H1 (cell line): ENCODE measurements around the gene POLR2L. TPM values are rescaled to one million over a fixed set of nuclear protein-coding genes. Genes with fewer than 3 reads are reported as not detected.

Experiments
- CTCF ChIA-PET: fragments of 300-600 bp; sonication (Branson Sonifier 250); formaldehyde crosslinking; loops from one replicate; lab custom pipeline; 2021; ENCODE audit not compliant: partially characterized antibody; lab: Charles Lee
- POLR2A ChIA-PET: fragments of 300-600 bp; sonication (Branson Sonifier 250); formaldehyde crosslinking; loops from one replicate; lab custom pipeline; 2021; ENCODE audit warnings: inconsistent platforms; ENCODE audit not compliant: partially characterized antibody; lab: Charles Lee
- DNase-seq, 2 experiments: peaks; one replicate each; pipeline versions ENCODE4 v3.0.0 to v3.0.0-alpha.2; 2010 to 2022; ENCODE audit warnings: low spot score in 2 of 2, low read depth in 1 of 2, mixed read lengths in 1 of 2
- FAIRE-seq: peaks from 2 replicates; lab custom pipeline; 2011; peaks lifted over from hg19 to GRCh38; lab: Jason Lieb, UNC
- H2AFZ ChIP-seq: 2 replicates; pipeline ENCODE4 v1.8.1; 2012; ENCODE audit warnings: low read length, inconsistent platforms
- H2AK5ac ChIP-seq: 2 replicates; pipeline ENCODE4 v1.6.1; 2013; ENCODE audit warnings: low read depth, low read length
- H2BK120ac ChIP-seq: replicated peaks from 2 replicates; pipeline ENCODE3; 2013; ENCODE audit warnings: low read depth, low read length, inconsistent platforms
- H2BK12ac ChIP-seq: 2 replicates; pipeline ENCODE4 v1.6.1; 2013; ENCODE audit warnings: low read depth, low read length
- H2BK15ac ChIP-seq: 2 replicates; pipeline ENCODE4 v1.6.1; 2013; ENCODE audit warnings: low read length
- H2BK20ac ChIP-seq: 2 replicates; pipeline ENCODE4 v1.6.1; 2013; ENCODE audit warnings: low read length
- H2BK5ac ChIP-seq: 2 replicates; pipeline ENCODE4 v1.6.1; 2013; ENCODE audit warnings: low read depth, low read length
- H3K14ac ChIP-seq: 2 replicates; pipeline ENCODE4 v1.6.1; 2013; ENCODE audit warnings: inconsistent platforms; ENCODE audit not compliant: insufficient read length
- H3K18ac ChIP-seq: 2 replicates; pipeline ENCODE4 v1.6.1; 2013; ENCODE audit warnings: low read length; ENCODE audit errors: extremely low read depth
- H3K23ac ChIP-seq: 2 replicates; pipeline ENCODE4 v1.6.1; 2013; ENCODE audit warnings: inconsistent platforms; ENCODE audit not compliant: insufficient read length
- H3K23me2 ChIP-seq: 2 replicates; pipeline ENCODE4 v1.6.1; 2013; ENCODE audit warnings: low read depth, low read length
- H3K27ac ChIP-seq: 2 replicates; pipeline ENCODE4 v1.6.1; 2011; ENCODE audit warnings: low read depth, low read length, inconsistent platforms
- H3K27me3 ChIP-seq, 4 experiments: replicated peaks in 1 of 4; 1 replicate in 1 of 4; 2 replicates in 3 of 4; pipeline versions ENCODE4 v1.6.1 to v1.8.1; 2011 to 2013; ENCODE audit warnings: low read length in 3 of 4, mild to moderate bottlenecking in 3 of 4, inconsistent platforms in 2 of 4, mixed read lengths in 2 of 4, moderate library complexity in 1 of 4; ENCODE audit not compliant: control insufficient read depth in 3 of 4, insufficient read depth in 3 of 4; ENCODE audit errors: extremely low read depth in 1 of 4
- H3K36me3 ChIP-seq, 4 experiments: 2 replicates each; pipeline versions ENCODE4 v1.6.1 to v1.8.1; 2011 to 2013; ENCODE audit warnings: mild to moderate bottlenecking in 4 of 4, low read length in 3 of 4, moderate library complexity in 2 of 4, control low read depth in 1 of 4, inconsistent platforms in 1 of 4; ENCODE audit not compliant: insufficient read depth in 4 of 4, control insufficient read depth in 2 of 4
- H3K4ac ChIP-seq: replicated peaks from 2 replicates; pipeline ENCODE3; 2013; ENCODE audit warnings: low read length, low read depth, mixed read lengths, inconsistent platforms; ENCODE audit not compliant: insufficient read length
- H3K4me1 ChIP-seq, 4 experiments: replicated peaks in 1 of 4; 1 replicate in 1 of 4; 2 replicates in 3 of 4; pipeline versions ENCODE4 v1.6.1 to v1.8.1; 2011 to 2013; ENCODE audit warnings: low read length in 3 of 4, inconsistent platforms in 2 of 4, mixed read lengths in 1 of 4; ENCODE audit not compliant: insufficient read depth in 4 of 4, control insufficient read depth in 3 of 4
- H3K4me2 ChIP-seq, 2 experiments: 2 replicates each; pipeline versions ENCODE4 v1.6.1 to v1.8.1; 2011 to 2013; ENCODE audit warnings: low read depth in 2 of 2, low read length in 2 of 2, control low read depth in 1 of 2, inconsistent platforms in 1 of 2, mild to moderate bottlenecking in 1 of 2; ENCODE audit not compliant: insufficient read depth in 1 of 2
- H3K4me3 ChIP-seq, 4 experiments: fragments of 200-600, 300-600 bp in 1 of 4; sonication (generic), shearing (Covaris generic), sonication (Bioruptor Twin) in 1 of 4; 2 replicates each; pipeline versions ENCODE4 v1.5.1 to v1.8.1; 2011 to 2016; ENCODE audit warnings: low read length in 4 of 4, low read depth in 3 of 4, control low read depth in 2 of 4, inconsistent platforms in 2 of 4, mild to moderate bottlenecking in 2 of 4, mixed read lengths in 1 of 4, moderate library complexity in 1 of 4; ENCODE audit not compliant: insufficient read depth in 2 of 4; ENCODE audit errors: extremely low read depth in 1 of 4
- H3K56ac ChIP-seq: replicated peaks from 2 replicates; pipeline ENCODE3; 2013; ENCODE audit warnings: low read depth, mild to moderate bottlenecking, mixed read lengths, low read length, inconsistent platforms; ENCODE audit not compliant: insufficient read length
- H3K79me1 ChIP-seq: 2 replicates; pipeline ENCODE4 v1.6.1; 2013; ENCODE audit warnings: low read depth, low read length, control low read depth
- H3K79me2 ChIP-seq, 2 experiments: 2 replicates each; pipeline versions ENCODE4 v1.6.1 to v1.8.1; 2012 to 2013; ENCODE audit warnings: low read length in 2 of 2, mild to moderate bottlenecking in 2 of 2, inconsistent platforms in 1 of 2; ENCODE audit not compliant: insufficient read depth in 2 of 2, control insufficient read depth in 1 of 2
- H3K9ac ChIP-seq, 4 experiments: replicated peaks in 1 of 4; 1 replicate in 1 of 4; 2 replicates in 3 of 4; pipeline versions ENCODE4 v1.6.1 to v1.8.1; 2011 to 2013; ENCODE audit warnings: low read depth in 3 of 4, low read length in 3 of 4, control low read depth in 2 of 4, mild to moderate bottlenecking in 2 of 4, moderate library complexity in 2 of 4, inconsistent platforms in 1 of 4; ENCODE audit errors: extremely low read depth in 1 of 4
- H3K9me3 ChIP-seq, 2 experiments: 2 replicates each; pipeline versions ENCODE4 v1.6.1 to v1.8.1; 2012 to 2013; ENCODE audit warnings: mild to moderate bottlenecking in 2 of 2, moderate library complexity in 2 of 2, control low read depth in 1 of 2, inconsistent platforms in 1 of 2, low read depth in 1 of 2, low read length in 1 of 2, mixed read lengths in 1 of 2; ENCODE audit not compliant: insufficient read depth in 2 of 2
- H4K20me1 ChIP-seq, 2 experiments: replicated peaks in 1 of 2; 2 replicates each; pipeline versions ENCODE3 to v1.8.1; 2011 to 2013; ENCODE audit warnings: inconsistent platforms in 2 of 2, low read length in 2 of 2, mild to moderate bottlenecking in 1 of 2; ENCODE audit not compliant: insufficient read depth in 2 of 2, control insufficient read depth in 1 of 2
- H4K5ac ChIP-seq: 2 replicates; pipeline ENCODE4 v1.6.1; 2013; ENCODE audit warnings: low read length, low read depth, mixed read lengths, inconsistent platforms; ENCODE audit not compliant: insufficient read length
- H4K8ac ChIP-seq: 2 replicates; pipeline ENCODE4 v1.8.0; 2013; ENCODE audit warnings: mild to moderate bottlenecking, moderate library complexity, low read length, inconsistent platforms; ENCODE audit not compliant: insufficient read depth; ENCODE audit errors: extremely low read depth
- H4K91ac ChIP-seq: replicated peaks from 2 replicates; pipeline ENCODE3; 2013; ENCODE audit warnings: low read length, mixed read lengths, inconsistent platforms; ENCODE audit not compliant: insufficient read length
- ASH2L ChIP-seq: fragments of 200-600, 300-600 bp; sonication (generic); IDR thresholded peaks from one replicate; pipeline ENCODE4 v1.7.1; 2017; ENCODE audit warnings: low read length
- BACH1 ChIP-seq: IDR thresholded peaks from 2 replicates; pipeline ENCODE4 v1.6.1; 2012; ENCODE audit warnings: low read length, improper control_type of control experiment
- CHD2 ChIP-seq: IDR thresholded peaks from 2 replicates; pipeline ENCODE4 v1.6.1; 2012; ENCODE audit warnings: low read length, improper control_type of control experiment
- EGR1 ChIP-seq: IDR thresholded peaks from 2 replicates; pipeline ENCODE4 v1.6.1; 2011; ENCODE audit warnings: low read depth, low read length, borderline replicate concordance
- POLR2A ChIP-seq, 2 experiments: IDR thresholded peaks; 1 replicate in 1 of 2; 2 replicates in 1 of 2; pipeline ENCODE4 v1.6.1; 2011; ENCODE audit warnings: low read depth in 2 of 2, low read length in 2 of 2, mild to moderate bottlenecking in 2 of 2; ENCODE audit errors: control extremely low read depth in 1 of 2
- POU5F1 ChIP-seq: IDR thresholded peaks from 2 replicates; pipeline ENCODE4 v1.6.1; 2011; ENCODE audit warnings: low read depth, mild to moderate bottlenecking, low read length, moderate library complexity
- RAD21 ChIP-seq, 2 experiments: IDR thresholded peaks in 1 of 2; conservative IDR thresholded peaks in 1 of 2; 2 replicates each; pipeline ENCODE4 v1.6.1; 2011; ENCODE audit warnings: low read depth in 2 of 2, low read length in 2 of 2, improper control_type of control experiment in 1 of 2, inconsistent platforms in 1 of 2, mild to moderate bottlenecking in 1 of 2, moderate library complexity in 1 of 2
- RFX5 ChIP-seq: IDR thresholded peaks from 2 replicates; pipeline ENCODE4 v1.6.1; 2011; ENCODE audit warnings: low read depth, low read length, improper control_type of control experiment, borderline replicate concordance
- SP1 ChIP-seq: IDR thresholded peaks from 2 replicates; pipeline ENCODE4 v1.6.1; 2011; ENCODE audit warnings: low read depth, low read length
- SRF ChIP-seq: IDR thresholded peaks from 2 replicates; pipeline ENCODE4 v1.6.1; 2011; ENCODE audit warnings: mild to moderate bottlenecking, low read depth, low read length, moderate library complexity
- TAF7 ChIP-seq: optimal IDR thresholded peaks from 2 replicates; pipeline ENCODE3; 2011; ENCODE audit warnings: low read depth, mild to moderate bottlenecking, inconsistent platforms, low read length, moderate library complexity, borderline replicate concordance
- WGBS, 2 experiments: shearing (Covaris generic) in 1 of 2; methylation state at CpG; one replicate each; pipeline versions ENCODE4 v1.1.6 to v1.1.7; 2013 to 2015; ENCODE audit warnings: low lambda C conversion rate in 2 of 2, mixed read lengths in 2 of 2, inconsistent platforms in 1 of 2, low coverage in 1 of 2, missing lambda C conversion rate in 1 of 2; ENCODE audit not compliant: insufficient replicate concordance in 2 of 2, insufficient coverage in 1 of 2, insufficient read length in 1 of 2; ENCODE audit errors: extremely low coverage in 1 of 2, missing lambda C conversion rate in 1 of 2; 5-methylcytosine and 5-hydroxymethylcytosine counted together
- polyA plus RNA-seq, 7 experiments: library from polyadenylated mRNA; depleted of rRNA in 3 of 7; stranded (reverse) in 5 of 7; unstranded in 2 of 7; fragments of >200 nt in 5 of 7; fragments of 200-250 nt in 2 of 7; gene quantifications; 1 replicate in 5 of 7; 2 replicates in 1 of 7; 4 replicates in 1 of 7; pipeline versions ENCODE4 v1.2.1 to v1.2.3, GENCODE V29; 2011 to 2013; ENCODE audit warnings: missing spikeins in 2 of 7, mixed read lengths in 2 of 7
- total RNA-seq: library from RNA; stranded (reverse); fragmentation: NEBNext Ultra II Directional; extraction: Animal tissue kit (Norgen Biotek cat#: 25700); gene quantifications from 2 replicates; pipeline ENCODE4 v1.2.1, GENCODE V29; 2021

POLR2L gene
- total and polyA plus RNA-seq, 2 of the 8 experiments (the other 6 are each of a cell fraction or from before 2014, with no cell fraction given), result 140 to 151 TPM

- H3K4me1 ChIP-seq, result peaks cover 4 to 23% (median 16%) of the 10 kb centered on the region in 4 experiments
- 0 out of 8 replicates have a peak overlapping the region, but pooled peaks of 1 of the 4 experiments have one; percentile 20 for H3K4me3 ChIP-seq
- 0 out of 2 replicates have a peak, but pooled peaks cover 7% of the 10 kb centered on the region for H3K79me1 ChIP-seq
- no peak overlapping the region; the same call in 1 of the 2 replicates for H3K18ac ChIP-seq
- peak overlapping the region; percentile 53; the same call in 1 of the 2 replicates for H2BK12ac ChIP-seq
- no peak overlapping the region for H2BK120ac ChIP-seq
- H3K27ac ChIP-seq, result no peak overlapping the region; the same call in 1 of the 2 replicates
- no peak overlapping the region for H3K14ac ChIP-seq
- H3K9me3 ChIP-seq, result no peaks in the 10 kb centered on the region
- CTCF ChIA-PET, result interaction anchor here (0.7 to 3.4 kb wide), 11 partner anchors 10 to 72 kb away, joined by 3 to 14 read pairs (median 3); no protein-coding TSS in a partner anchor
- FAIRE-seq, result no peak
- H3K23me2 ChIP-seq, result peaks cover 7% of the 10 kb centered on the region
- no peak overlapping the region for H2AFZ ChIP-seq
- peaks cover 0 to 12% of the 10 kb centered on the region in 2 experiments for H4K20me1 ChIP-seq
- no peak overlapping the region for H2AK5ac ChIP-seq
- no peak overlapping the region; a peak in 1 of 7 replicates for H3K9ac ChIP-seq
- H3K56ac ChIP-seq, result no peak overlapping the region
- no peaks in the 10 kb centered on the region for H3K27me3 ChIP-seq
- peak overlapping the region; percentile 28 for H3K4ac ChIP-seq
- H2BK5ac ChIP-seq, result 0 out of 2 replicates have a peak overlapping the region, but pooled peaks have one; percentile 66
- H3K4me2 ChIP-seq, result peak overlapping the region; percentile 30 to 84; a peak in 3 of 4 replicates
- H2BK20ac ChIP-seq, result no peak overlapping the region
- peaks cover 0 to 29% (median 1%) of the 10 kb centered on the region in 4 experiments; a peak in 4 of 8 replicates for H3K36me3 ChIP-seq
- peaks cover 0 to 5% of the 10 kb centered on the region in 2 experiments; a peak in 1 of 4 replicates for H3K79me2 ChIP-seq
- 0 out of 2 replicates have a peak overlapping the region, but pooled peaks have one; percentile 67 for H2BK15ac ChIP-seq
- WGBS, 2 experiments, result 83% methylated on average over 20 of the region's 26 CpGs; no CpG with 5 or more reads in 1 of the 2 experiments
- peak overlapping the region; percentile 46; the same call in 1 of the 2 replicates for H4K8ac ChIP-seq
- POLR2A ChIA-PET, result interaction anchor here (0.6 to 53.0 kb wide), 11 partner anchors 10 to 241 kb away, joined by 3 to 1917 read pairs (median 3); partner anchors contain the start of genes CD151, CRACR2B, GATD1 and PIDD1
- no peak overlapping the region for H4K5ac ChIP-seq
- no peak overlapping the region for H3K23ac ChIP-seq
- no peak for DNase-seq
- peak overlapping the region; percentile 73 for H4K91ac ChIP-seq
- TF ChIP-seq RAD21 (IDR thresholded peaks at IDR 0.05 in 1 of 2, conservative IDR thresholded peaks at IDR 0.05 in 1 of 2; ENCODE audit: low read depth in 2 of 2, low read length in 2 of 2) (no peak), SP1 (no peak), CHD2 (no peak), POU5F1 (no peak), TAF7 (no peak), RFX5 (no peak), SRF (no peak), BACH1 (no peak), EGR1 (no peak), ASH2L (no peak), POLR2A (IDR thresholded peaks at IDR 0.05; ENCODE audit: control extremely low read depth in 1 of 2, low read depth in 2 of 2, low read length in 2 of 2) (no peak)
Measured at GRCh38 chr11:795634-796564, 46.4 kb downstream of the POLR2L start.
